GM19395 (cell line): ENCODE data around the gene PRKN.
"Not testable (repeated sequence)": the region's sequence is repeated elsewhere in the genome, so short reads cannot be mapped to it uniquely, and the experiment has no call there.

Experiments used
- ATAC-seq: cut with Tn5 transposase; IDR thresholded peaks from one replicate; pipeline ENCODE4 v1.9.1; 2021; ENCODE audit warnings: mild to moderate bottlenecking, moderate library complexity; ENCODE audit not compliant: unreplicated experiment

The PRKN gene

GRCh38 chr6:162541019-162541601 lies 186.5 kb downstream of the PRKN start:
- no peak for ATAC-seq

- ATAC-seq = no peak
Measured at GRCh38 chr6:162539321-162539720, 188.2 kb downstream of the PRKN start.

GRCh38 chr6:162538643-162539064 lies 188.9 kb downstream of the PRKN start:
- ATAC-seq = no peak

- ATAC-seq = no peak
Measured at GRCh38 chr6:162533009-162533400, 194.6 kb downstream of the PRKN start.

- no peak for ATAC-seq
Measured at GRCh38 chr6:162532283-162533008, 195.1 kb downstream of the PRKN start.

GRCh38 chr6:162531391-162531790 lies 196.2 kb downstream of the PRKN start:
- not testable (repeated sequence) for ATAC-seq

GRCh38 chr6:162528538-162528937 lies 199.0 kb downstream of the PRKN start:
- no peak for ATAC-seq

- no peak for ATAC-seq
Measured at GRCh38 chr6:162526960-162527359, 200.6 kb downstream of the PRKN start.

- ATAC-seq = no peak
Measured at GRCh38 chr6:162525181-162525580, 202.4 kb downstream of the PRKN start.

GRCh38 chr6:162512744-162513143 lies 214.8 kb downstream of the PRKN start:
- ATAC-seq = no peak

GRCh38 chr6:162497389-162497788 lies 230.2 kb downstream of the PRKN start:
- no peak for ATAC-seq

GRCh38 chr6:162493917-162494316 lies 233.6 kb downstream of the PRKN start:
- no peak for ATAC-seq

GRCh38 chr6:162491637-162492036 lies 235.9 kb downstream of the PRKN start:
- no peak for ATAC-seq

GRCh38 chr6:162489101-162489976 lies 238.2 kb downstream of the PRKN start:
- ATAC-seq = no peak

GRCh38 chr6:162488444-162488843 lies 239.1 kb downstream of the PRKN start:
- no peak for ATAC-seq

GRCh38 chr6:162485464-162485863 lies 242.1 kb downstream of the PRKN start:
- no peak for ATAC-seq

- ATAC-seq = no peak
Measured at GRCh38 chr6:162481938-162482337, 245.6 kb downstream of the PRKN start.

- ATAC-seq = no peak
Measured at GRCh38 chr6:162481320-162481719, 246.2 kb downstream of the PRKN start.

- no peak for ATAC-seq
Measured at GRCh38 chr6:162478192-162478671, 249.3 kb downstream of the PRKN start.

- ATAC-seq = no peak
Measured at GRCh38 chr6:162474722-162475121, 252.8 kb downstream of the PRKN start.

- ATAC-seq = no peak
Measured at GRCh38 chr6:162471842-162472241, 255.7 kb downstream of the PRKN start.

GRCh38 chr6:162468326-162468725 lies 259.2 kb downstream of the PRKN start:
- no peak for ATAC-seq
